ENCODE data around the gene MINDY1.

The MINDY1 gene, protein sequence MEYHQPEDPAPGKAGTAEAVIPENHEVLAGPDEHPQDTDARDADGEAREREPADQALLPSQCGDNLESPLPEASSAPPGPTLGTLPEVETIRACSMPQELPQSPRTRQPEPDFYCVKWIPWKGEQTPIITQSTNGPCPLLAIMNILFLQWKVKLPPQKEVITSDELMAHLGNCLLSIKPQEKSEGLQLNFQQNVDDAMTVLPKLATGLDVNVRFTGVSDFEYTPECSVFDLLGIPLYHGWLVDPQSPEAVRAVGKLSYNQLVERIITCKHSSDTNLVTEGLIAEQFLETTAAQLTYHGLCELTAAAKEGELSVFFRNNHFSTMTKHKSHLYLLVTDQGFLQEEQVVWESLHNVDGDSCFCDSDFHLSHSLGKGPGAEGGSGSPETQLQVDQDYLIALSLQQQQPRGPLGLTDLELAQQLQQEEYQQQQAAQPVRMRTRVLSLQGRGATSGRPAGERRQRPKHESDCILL

DNA sequence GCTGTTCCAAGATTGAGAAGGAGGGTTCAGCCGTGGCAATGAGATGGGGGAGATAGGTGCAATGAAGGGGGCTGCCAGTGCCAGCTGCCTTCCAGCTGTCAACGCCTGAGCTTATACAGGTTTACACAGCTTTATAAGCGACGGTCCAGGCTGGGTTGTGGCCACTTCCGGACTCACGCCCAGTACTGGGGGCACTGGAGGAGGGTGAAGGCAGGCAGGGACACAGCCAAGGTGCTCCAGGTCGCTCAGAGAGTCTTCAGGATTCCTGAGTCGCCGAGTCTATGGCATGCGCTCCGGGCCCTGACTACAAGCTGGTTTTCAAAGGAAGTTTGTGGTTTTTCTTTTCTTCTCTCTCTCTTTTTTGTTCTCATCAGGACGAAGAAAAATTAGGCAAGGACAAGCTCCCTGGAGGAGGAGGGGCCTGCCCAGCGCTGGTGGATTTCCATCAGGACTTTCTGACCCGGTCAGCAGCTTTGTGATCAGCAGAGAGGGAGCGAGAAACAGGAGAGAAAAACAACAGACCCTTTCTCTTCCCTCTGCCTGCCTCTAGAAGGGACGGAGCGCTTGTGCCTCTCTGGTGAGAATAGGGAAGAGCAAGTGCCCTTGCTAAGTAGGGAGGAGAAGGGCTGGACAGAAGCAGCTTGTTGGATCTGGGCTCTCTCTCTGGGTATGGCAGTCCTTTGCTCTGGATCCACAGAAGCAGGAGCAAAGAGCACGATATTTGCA is at the start of gene MINDY1:
Gene MINDY1, minus strand, starts transcription at position 576 of the 726 bp plus-strand sequence. CDS start 4,285 bp downstream, outside the sequence.
- no peak for DNase-seq

DNA sequence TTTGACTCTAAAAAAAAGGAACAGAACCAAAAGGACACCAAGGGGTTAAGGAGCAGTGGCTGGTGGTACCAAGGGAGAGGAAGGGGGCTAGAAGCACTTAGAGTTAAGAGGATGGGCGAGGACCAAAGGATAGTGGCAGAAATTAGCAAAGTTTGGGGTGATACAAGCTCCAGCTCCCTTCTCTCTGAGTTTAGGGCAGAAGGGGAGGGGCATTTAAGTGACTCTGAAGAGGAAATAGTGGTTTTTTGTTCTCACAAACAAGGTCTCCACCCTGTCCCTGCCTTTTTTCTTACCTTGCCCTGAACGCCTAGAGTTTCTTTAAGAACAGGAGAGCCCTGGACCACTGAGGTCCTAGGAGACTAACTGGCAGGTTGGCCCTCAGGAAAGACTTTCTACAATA is 49.4 kb upstream of the MINDY1 start:
- DNase-seq = no peak

DNA sequence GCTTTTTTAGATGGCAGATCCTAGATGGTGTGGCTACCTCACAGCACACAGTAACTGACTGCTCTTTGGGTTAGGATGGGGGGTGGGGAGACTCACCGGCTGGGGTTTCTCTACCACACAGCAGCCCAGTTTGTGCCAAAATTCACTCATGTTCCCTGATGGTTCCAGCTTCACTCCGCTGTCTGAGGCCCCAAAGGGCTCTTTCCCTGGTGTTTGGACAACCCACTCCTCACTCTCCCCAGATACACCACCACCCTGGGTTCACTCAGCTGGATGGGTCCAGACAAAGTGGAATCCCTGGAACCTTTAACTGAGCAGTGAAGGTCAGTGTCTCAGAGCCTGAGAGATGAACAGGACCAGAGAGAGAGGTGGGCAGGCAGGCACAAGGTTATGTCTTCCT is 48.9 kb upstream of the MINDY1 start:
- DNase-seq = no peak

DNA sequence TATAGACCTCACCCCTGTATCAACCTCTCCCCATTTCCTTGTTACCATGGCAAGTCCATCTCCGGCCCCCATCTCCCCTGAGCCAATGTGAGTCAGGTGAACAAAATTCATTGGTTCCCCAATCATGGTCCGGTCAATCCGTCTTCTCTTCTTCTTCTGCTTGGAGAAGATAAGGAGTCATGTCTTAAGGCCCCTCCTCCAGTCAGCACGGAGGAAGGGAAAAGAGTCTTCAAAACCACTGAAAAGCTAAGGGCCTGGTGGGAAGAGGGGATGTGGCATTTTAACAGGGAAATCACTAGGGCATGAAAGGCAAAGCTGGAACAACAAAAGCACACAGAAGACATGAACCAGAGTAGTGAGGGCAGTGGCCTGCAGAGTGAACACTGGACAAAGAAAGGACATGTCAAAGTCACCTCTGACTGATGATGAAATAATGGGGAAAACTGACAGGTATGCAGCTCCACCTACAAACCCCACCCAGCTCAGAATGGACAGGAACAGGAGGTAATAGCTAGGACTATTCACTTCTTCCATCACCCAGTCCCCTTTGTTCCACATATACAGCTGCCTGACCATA is 48.4 kb upstream of the MINDY1 start:
- no peak for DNase-seq

DNA sequence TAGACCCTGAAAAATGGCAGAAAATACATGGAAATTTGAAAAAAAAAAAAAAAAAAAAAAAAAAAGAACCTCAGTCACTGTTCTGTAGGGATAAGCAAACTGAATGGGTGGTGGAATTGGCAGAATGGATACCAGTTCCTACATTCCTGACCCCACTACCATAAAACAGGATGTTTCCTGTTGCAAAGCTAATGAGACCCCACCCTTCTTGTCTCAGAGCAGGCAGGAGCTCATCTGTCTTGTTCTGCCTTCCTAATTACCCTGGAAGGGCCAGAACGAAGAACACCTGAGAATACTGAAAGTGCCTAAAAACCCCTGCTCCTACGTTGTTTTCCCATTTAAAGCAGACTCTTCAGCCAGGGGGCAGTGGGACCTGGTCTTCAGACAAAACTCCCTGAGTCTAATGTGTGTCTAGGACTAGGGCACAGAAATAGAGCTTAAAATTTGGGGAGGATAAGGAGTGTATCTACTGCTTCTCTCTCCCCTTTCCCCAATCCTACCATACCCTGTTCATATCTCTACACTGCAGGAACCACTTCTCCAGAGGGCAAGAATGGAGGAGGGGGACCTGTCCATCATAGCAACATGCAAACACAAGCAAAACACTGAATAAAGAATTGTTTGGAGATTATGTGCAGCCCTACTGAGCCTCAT is 44.8 kb upstream of the MINDY1 start:
- no peak for DNase-seq

DNA sequence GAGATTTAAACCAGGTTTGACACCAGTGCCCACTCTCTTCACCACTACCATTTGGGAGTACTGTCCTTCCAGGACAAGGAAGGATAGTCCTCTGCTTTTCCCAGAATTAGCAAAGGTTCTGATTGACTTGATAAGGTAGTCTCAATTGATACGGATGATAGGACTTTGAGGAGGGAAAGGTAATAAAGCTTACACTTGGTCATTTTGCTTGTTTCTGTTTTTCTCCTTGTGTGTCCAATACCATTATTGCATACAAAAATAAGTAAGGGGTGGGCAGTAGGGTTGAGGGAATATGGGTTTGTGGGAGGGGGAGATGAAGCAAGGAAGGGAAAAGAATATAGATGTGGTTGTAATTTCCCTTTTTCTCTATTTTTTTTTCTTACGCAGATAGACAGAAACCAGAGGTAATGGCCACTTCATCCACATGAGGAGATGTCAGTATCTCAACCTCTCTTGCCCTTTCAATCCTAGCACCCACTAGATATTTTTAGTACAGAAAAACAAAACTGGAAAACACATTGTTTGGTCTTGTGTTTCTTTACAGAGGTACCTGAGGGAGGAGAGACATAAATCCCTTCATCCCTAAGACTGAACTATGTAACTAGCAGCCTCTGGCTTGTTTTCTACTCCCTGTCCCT is 43.5 kb upstream of the MINDY1 start:
- no peak for DNase-seq

DNA sequence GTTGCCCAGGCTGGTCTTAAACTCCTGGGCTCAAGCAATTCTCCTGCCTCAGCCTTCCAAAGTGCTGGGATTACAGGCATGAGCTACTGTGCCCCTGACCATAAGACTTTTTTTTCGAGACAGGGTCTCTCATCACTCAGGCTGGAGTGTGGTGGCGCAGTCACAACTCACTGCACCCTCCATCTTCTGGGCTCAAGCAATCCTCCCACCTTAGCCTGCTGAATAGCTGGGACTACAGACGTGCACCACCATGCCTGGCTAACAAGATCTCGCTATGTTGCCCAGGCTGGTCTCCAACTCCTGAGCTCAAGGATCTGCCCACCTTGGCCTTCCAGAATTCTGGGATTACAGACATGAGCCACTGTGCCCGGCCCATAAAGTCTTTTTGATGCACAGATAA is 42.8 kb upstream of the MINDY1 start:
- no peak for DNase-seq

DNA sequence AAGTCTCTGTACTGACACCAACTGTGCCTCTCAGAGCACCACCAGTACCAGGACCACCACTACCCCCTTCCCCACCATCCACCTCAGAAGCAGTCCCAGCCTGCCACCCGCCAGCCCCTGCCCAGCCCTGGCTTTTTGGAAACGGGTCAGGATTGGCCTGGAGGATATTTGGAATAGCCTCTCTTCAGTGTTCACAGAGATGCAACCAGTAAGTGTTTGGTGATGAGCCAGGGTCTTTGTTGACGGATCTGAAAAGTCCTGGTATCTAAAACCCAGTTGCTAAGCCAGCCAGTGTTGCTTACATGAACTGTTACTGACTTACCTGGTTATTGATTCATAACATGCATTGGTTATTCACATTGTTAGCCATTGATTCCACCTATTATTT is 41.9 kb upstream of the MINDY1 start:
- DNase-seq = no peak

DNA sequence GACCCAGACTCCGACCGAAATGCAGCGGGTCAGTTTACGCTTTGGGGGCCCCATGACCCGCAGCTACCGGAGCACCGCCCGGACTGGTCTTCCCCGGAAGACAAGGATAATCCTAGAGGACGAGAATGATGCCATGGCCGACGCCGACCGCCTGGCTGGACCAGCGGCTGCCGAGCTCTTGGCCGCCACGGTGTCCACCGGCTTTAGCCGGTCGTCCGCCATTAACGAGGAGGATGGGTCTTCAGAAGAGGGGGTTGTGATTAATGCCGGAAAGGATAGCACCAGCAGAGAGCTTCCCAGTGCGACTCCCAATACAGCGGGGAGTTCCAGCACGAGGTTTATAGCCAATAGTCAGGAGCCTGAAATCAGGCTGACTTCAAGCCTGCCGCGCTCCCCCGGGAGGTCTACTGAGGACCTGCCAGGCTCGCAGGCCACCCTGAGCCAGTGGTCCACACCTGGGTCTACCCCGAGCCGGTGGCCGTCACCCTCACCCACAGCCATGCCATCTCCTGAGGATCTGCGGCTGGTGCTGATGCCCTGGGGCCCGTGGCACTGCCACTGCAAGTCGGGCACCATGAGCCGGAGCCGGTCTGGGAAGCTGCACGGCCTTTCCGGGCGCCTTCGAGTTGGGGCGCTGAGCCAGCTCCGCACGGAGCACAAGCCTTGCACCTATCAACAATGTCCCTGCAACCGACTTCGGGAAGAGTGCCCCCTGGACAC is 41.4 kb upstream of the MINDY1 start:
- peak; percentile 28 for DNase-seq

DNA sequence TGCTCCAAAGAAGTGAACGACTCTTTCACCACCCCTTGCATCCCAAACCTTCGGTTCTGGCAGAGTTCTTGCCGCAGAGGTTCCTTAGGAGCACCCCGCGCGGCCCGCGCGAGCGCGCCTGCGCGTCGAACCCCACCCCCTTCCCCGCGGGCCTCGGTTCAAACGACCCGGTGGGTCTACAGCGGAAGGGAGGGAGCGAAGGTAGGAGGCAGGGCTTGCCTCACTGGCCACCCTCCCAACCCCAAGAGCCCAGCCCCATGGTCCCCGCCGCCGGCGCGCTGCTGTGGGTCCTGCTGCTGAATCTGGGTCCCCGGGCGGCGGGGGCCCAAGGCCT is 40.9 kb upstream of the MINDY1 start, which contains the start of gene C1orf56:
Gene C1orf56, plus strand, starts transcription at position 161 of the 334 bp plus-strand sequence. Its CDS starts 97 bp downstream, at position 258.
- DNase-seq = peak; percentile 50

DNA sequence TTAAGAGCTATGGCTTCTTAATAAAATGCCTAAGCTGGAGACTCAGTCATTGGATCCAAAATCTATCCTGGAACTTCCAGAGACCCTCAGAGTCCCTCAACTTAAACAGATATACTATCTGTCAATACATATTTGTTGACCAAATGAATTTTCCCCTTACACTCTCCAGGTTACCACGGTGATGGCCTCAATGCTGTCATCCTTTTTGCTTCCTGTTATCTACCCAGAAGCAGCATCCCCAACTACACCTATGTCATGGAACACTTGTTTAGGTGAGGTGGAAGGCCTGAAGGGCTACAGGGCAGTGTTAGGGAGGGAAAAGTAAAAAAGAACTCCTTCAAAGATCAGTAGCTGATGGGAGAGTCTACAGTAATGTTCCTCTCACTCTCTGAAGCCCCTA is 36.5 kb upstream of the MINDY1 start:
- no peak for DNase-seq

DNA sequence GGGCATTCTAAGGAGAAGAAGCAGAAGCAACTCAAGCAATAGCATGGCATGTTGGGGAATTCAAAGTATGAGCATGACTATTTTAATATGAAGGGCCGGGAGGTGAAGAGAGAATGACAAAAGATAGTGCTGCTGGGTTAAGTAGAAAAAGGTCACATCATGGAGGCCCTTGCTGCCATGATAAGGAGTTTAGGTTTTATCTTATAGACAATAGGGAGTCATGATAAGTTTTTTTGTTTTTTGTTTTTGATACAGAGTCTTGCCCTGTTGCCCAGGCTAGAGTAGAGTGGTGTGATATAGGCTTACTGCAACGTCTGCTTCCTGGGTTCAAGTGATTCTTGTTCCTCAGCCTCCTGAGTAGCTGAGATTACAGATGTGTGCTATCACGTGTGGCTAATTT is 32.8 kb upstream of the MINDY1 start:
- DNase-seq = no peak

DNA sequence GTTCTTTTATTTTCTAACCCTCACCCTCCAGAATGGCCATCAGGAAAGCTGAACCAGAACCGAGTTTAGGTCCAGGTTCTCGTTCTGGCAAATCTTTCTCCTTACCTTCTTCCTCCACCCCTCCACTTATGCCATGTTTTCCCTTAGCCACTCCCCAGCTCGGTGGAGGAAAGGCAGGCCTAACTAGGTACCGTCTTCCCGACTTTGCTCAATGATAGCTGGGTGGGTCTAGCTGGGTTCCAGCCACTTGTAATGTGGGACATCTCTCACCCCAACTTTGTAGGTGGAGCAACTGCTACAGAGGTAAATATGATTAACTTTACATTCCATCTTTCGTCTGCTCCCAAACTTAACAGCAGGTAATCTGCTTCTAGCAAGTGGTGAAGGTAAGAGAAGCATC is 30.3 kb upstream of the MINDY1 start:
- no peak for DNase-seq

DNA sequence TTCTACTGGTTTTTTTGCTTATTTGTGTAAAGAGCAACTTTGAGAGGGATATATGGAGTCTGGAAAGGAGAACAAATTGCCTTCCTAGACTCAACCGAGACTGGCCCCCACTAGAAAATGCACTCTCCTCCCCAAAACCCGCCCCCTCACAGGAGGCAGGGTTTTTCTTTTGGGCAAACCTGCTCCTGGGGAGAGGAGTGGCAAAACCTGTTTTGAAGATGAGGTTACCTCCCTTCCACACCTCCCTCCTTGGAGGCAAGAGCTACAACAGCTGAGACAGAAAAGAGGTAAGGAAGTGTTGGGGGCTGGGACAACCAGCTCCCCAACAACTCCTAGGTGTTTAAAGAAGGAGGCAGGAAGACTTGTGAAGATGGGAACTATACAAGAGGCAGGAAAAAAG is 29.7 kb upstream of the MINDY1 start, which contains the start of gene BNIPL:
Gene BNIPL, plus strand, starts transcription at position 231 of the 400 bp plus-strand sequence. Its CDS starts 140 bp downstream, at position 371.
- DNase-seq = no peak

DNA sequence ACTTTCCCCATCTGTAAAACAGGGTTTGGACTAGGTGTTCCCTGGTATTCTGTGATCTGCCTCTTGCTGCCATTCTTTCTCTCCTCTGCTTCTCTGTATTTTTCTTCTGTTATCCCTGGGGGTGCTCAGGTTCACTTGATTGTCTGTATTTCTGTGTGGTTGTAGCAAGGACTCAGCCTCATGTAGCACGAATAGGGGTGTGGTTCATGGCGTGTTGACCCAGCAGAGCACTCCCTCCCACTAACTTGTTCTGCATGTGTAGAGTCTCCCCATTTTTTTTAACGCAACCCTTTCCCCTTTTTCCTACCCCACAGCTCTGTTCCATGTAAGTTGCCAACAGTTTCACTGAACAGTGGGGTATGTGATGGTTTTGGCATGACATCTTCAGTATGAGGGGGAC is 28.5 kb upstream of the MINDY1 start:
- no peak for DNase-seq

DNA sequence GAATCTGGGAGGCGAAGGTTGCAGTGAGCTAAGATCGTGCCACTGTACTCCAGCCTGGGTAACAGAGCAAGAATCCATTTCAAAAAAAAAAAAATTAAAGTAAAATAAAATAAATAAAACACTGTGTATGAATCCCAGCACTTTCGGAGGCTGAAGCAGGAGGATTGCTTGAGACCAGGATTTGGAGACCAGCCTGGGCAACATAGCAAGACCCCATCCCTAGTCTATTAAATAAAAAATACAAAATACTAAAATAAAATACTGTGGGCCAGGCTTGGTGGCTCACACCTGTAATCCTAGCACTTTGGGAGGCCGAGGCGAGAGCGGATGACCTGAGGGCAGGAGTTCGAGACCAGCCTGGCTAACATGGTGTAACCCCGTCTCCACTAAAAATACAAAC is 25.5 kb upstream of the MINDY1 start:
- no peak for DNase-seq

DNA sequence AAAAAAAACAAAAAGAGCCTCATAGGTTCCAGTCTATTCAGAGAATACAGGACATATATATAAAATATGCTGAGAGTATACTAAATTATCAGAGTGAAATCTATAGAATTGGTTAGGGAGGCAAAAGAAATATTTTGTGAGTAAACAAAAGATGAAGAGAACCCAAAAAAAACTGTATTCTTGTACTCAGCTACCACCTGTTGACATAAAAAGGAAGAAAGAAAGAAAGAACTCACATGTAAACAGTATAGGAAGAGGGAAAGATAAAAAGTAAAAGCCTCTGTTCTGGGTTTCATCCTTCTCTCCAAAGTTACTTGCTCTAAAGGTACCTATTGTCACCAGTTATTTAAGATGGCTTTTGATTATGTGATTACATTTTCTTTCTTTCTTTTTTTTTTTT is 19.8 kb upstream of the MINDY1 start:
- DNase-seq = no peak

DNA sequence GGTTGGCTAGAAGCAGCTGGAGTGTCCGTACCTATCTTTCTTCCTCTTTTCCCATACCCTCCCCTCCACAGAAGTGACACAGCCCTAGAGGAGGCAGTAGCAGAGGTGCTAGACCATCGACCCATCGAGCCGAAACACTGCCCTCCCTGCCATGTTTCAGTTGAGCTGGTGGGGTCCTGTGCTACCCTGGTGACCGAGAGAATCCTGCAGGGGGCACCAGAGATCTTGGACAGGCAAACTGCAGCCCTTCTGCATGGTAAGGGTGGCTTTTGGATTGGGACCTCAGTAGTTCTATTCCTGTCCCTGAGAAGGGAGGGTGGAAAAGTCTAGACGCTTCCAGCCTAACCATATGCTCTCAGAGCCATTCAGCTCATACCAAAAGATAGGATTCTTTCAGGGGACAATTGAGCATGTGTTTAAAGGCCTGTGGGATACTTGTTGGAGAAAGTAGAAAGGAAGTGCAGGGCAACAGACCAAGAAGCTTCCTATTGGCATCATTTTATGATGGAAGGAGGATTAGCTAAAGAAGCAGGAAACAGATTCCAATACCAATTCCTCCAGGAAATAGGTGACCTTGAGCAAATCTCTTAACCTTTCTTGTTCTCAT is 17.9 kb upstream of the MINDY1 start:
- no peak for DNase-seq

DNA sequence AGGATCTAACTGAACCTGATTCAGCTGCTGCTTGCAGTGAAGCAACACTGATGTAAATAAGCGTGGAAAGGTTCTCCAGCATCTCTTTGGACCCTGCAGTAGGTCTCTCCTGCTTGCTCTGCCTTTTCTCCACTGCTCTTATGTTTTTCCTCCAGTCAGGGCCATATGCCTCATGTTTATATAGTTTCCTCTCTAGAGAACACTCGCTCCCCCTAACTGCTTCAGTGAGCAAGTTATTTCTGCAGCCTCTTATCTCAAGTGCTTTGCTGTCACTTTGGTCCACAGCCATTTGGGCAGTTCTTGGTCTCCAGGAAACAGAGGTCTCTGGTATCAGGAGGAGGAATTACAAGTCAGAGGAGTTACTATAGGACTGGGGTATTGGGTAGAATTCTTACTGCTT is 6.8 kb upstream of the MINDY1 start:
- peak; percentile 52 for DNase-seq

DNA sequence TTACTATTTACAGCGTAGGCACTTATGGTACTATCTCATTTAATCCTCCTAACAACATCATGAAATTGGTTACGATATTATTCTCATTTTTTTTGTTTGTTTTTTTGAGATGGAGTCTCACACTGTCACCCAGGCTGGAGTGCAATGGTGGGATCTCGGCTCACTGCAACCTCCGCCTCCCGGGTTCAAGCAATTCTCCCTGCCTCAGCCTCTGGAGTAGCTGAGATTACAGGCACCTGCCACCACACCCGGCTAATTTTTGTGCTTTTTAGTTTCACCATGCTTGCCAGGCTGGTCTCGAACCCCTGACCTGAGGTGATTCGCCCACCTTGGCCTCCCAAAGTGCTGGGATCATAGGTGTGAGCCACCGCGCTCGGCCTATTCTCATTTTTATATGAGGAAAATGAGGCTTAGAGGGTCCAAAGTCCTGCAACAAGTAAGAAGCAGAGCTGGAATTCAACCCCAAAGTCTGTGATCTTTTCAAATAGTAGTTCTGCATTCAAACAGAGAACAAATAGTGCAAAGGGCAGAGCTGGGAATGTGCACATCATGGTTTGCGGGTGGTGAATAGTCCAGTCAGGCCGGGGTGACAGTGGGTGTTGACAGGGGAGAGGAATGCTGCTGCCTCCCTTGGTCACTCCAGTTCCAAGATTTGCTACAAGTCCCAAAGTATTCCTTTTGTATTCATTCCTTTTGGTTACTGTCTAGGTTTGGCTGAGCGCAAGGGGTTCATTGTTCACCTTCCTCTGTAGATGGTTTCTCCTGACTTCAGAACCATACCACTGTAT is 6.2 kb upstream of the MINDY1 start:
- DNase-seq = no peak

Measured in NCI-H2171 (cell line).